ENCODE data around the gene TCTN3. TPM values are rescaled to one million over a fixed set of nuclear protein-coding genes. Genes with fewer than 3 reads are reported as not detected.

The TCTN3 gene
- total and polyA plus RNA-seq, 2 of the 13 experiments (the other 11 are each of a cell fraction or from before 2014, with no cell fraction given): 53.3 to 60.0 TPM

- TF ChIP-seq, protein P1, sequence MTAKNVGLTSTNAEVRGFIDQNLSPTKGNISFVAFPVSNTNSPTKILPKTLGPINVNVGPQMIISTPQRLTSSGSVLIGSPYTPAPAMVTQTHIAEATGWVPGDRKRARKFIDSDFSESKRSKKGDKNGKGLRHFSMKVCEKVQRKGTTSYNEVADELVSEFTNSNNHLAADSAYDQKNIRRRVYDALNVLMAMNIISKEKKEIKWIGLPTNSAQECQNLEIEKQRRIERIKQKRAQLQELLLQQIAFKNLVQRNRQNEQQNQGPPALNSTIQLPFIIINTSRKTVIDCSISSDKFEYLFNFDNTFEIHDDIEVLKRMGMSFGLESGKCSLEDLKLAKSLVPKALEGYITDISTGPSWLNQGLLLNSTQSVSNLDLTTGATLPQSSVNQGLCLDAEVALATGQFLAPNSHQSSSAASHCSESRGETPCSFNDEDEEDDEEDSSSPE (CRISPR knock-in tag; IDR thresholded peaks at IDR 0.05): no peak
- TF ChIP-seq THAP9 (CRISPR knock-in tag; IDR thresholded peaks at IDR 0.05; ENCODE audit: borderline replicate concordance) (no peak), POGK (CRISPR knock-in tag; conservative IDR thresholded peaks at IDR 0.05) (no peak), ZBTB25 (CRISPR knock-in tag; IDR thresholded peaks at IDR 0.05) (no peak), SP5 (CRISPR knock-in tag; IDR thresholded peaks at IDR 0.05; ENCODE audit: borderline replicate concordance, low read depth) (no peak), KAT7 (CRISPR knock-in tag; IDR thresholded peaks at IDR 0.05; ENCODE audit: borderline replicate concordance) (no peak), ELF3 (CRISPR knock-in tag; IDR thresholded peaks at IDR 0.05) (0 out of 2 replicates have a peak, but pooled peaks have one; percentile 25), ZSCAN31 (CRISPR knock-in tag; IDR thresholded peaks at IDR 0.05; ENCODE audit: low read depth) (no peak), MTF1 (CRISPR knock-in tag; IDR thresholded peaks at IDR 0.05) (no peak), MXI1 (IDR thresholded peaks at IDR 0.05; ENCODE audit: borderline replicate concordance, low read depth, low read length) (no peak), ATF2 (CRISPR knock-in tag; IDR thresholded peaks at IDR 0.05) (no peak), PRDM4 (CRISPR knock-in tag; IDR thresholded peaks at IDR 0.05; ENCODE audit: borderline replicate concordance) (no peak), ZNF30 (CRISPR knock-in tag; IDR thresholded peaks at IDR 0.05) (no peak), ZNF10 (CRISPR knock-in tag; IDR thresholded peaks at IDR 0.05; ENCODE audit: borderline replicate concordance, low read depth) (no peak), CBFB (CRISPR knock-in tag; IDR thresholded peaks at IDR 0.05) (no peak), MLX (CRISPR knock-in tag; IDR thresholded peaks at IDR 0.05) (no peak)
- TF ChIP-seq, protein P2, sequence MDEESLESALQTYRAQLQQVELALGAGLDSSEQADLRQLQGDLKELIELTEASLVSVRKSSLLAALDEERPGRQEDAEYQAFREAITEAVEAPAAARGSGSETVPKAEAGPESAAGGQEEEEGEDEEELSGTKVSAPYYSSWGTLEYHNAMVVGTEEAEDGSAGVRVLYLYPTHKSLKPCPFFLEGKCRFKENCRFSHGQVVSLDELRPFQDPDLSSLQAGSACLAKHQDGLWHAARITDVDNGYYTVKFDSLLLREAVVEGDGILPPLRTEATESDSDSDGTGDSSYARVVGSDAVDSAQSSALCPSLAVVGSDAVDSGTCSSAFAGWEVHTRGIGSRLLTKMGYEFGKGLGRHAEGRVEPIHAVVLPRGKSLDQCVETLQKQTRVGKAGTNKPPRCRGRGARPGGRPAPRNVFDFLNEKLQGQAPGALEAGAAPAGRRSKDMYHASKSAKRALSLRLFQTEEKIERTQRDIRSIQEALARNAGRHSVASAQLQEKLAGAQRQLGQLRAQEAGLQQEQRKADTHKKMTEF (CRISPR knock-in tag; IDR thresholded peaks at IDR 0.05): 0 out of 2 replicates have a peak, but pooled peaks have one; percentile 46
Observed at GRCh38 chr10:95661818-95662217, 31.9 kb downstream of the TCTN3 start (continued).

Measured in HepG2 (cell line).